OCI-LY7 (cell line): ENCODE results near the gene RAB35. TPM values are rescaled to one million over a fixed set of nuclear protein-coding genes. Genes with fewer than 3 reads are reported as not detected.

Source experiments
- BruUV-seq: library from RNA; stranded (reverse); fragments of 400-500 nt; replicated peaks from 2 replicates; lab custom pipeline; 2021; lab: Mats Ljungman, UMichigan
- CTCF ChIA-PET: fragments of 300-600 bp; sonication (Branson Sonifier 250); formaldehyde crosslinking; loops from one replicate; lab custom pipeline; 2022; ENCODE audit warnings: antibody characterized with exemption; ENCODE audit not compliant: unreplicated experiment; lab: Charles Lee
- POLR2A ChIA-PET: fragments of 300-600 bp; sonication (Branson Sonifier 250); formaldehyde crosslinking; loops from one replicate; lab custom pipeline; 2022; ENCODE audit warnings: antibody characterized with exemption; lab: Charles Lee
- DNase-seq: peaks from one replicate; pipeline ENCODE4 v3.0.0-alpha.2; 2015; ENCODE audit warnings: low spot score
- H2AFZ ChIP-seq: fragments of 200-600 bp; sonication (generic), shearing (Covaris generic); 2 replicates; pipeline ENCODE4 v1.6.1; 2014; ENCODE audit warnings: mild to moderate bottlenecking, antibody characterized with exemption, low read length, moderate library complexity
- H3K27ac ChIP-seq: fragments of 200-600 bp; sonication (generic); 2 replicates; pipeline ENCODE4 v1.5.1; 2014; ENCODE audit warnings: mixed run types, low read depth, mild to moderate bottlenecking, moderate library complexity, low read length, inconsistent platforms; ENCODE audit not compliant: poor library complexity, severe bottlenecking
- H3K36me3 ChIP-seq: fragments of 200-600 bp; sonication (generic); 2 replicates; pipeline ENCODE4 v1.6.1; 2014; ENCODE audit warnings: mild to moderate bottlenecking, antibody characterized with exemption, low read length, moderate library complexity, mixed read lengths; ENCODE audit not compliant: insufficient read depth
- H3K4me1 ChIP-seq: fragments of 200-600 bp; sonication (generic); 2 replicates; pipeline ENCODE4 v1.5.1; 2014; ENCODE audit warnings: mild to moderate bottlenecking, low read length; ENCODE audit not compliant: insufficient read depth, poor library complexity, severe bottlenecking
- H3K4me2 ChIP-seq: fragments of 200-600 bp; sonication (generic); 2 replicates; pipeline ENCODE4 v1.6.1; 2014; ENCODE audit warnings: mild to moderate bottlenecking, low read length
- H3K4me3 ChIP-seq: fragments of 200-600 bp; sonication (generic); 2 replicates; pipeline ENCODE4 v1.5.1; 2014; ENCODE audit warnings: mild to moderate bottlenecking, low read depth, low read length; ENCODE audit not compliant: poor library complexity, severe bottlenecking
- H3K79me2 ChIP-seq: fragments of 200-600 bp; sonication (generic); 2 replicates; pipeline ENCODE4 v1.6.1; 2016; ENCODE audit warnings: low read depth, mild to moderate bottlenecking, low read length, moderate library complexity, mixed read lengths; ENCODE audit not compliant: insufficient read depth
- H3K9me2 ChIP-seq: fragments of 200-600 bp; sonication (generic); 2 replicates; pipeline ENCODE4 v1.6.1; 2016; ENCODE audit warnings: mild to moderate bottlenecking, low read length, mixed read lengths; ENCODE audit not compliant: insufficient read depth
- H3K9me3 ChIP-seq: fragments of 200-600 bp; sonication (generic); 2 replicates; pipeline ENCODE4 v1.6.1; 2014; ENCODE audit warnings: mild to moderate bottlenecking, mixed run types, low read length, mixed read lengths
- H4K20me1 ChIP-seq: fragments of 200-600 bp; sonication (generic); 2 replicates; pipeline ENCODE4 v1.6.1; 2014; ENCODE audit warnings: mild to moderate bottlenecking, antibody characterized with exemption, low read length, moderate library complexity, mixed read lengths; ENCODE audit not compliant: insufficient read depth
- CTCF ChIP-seq: fragments of 200-600 bp; sonication (generic); conservative IDR thresholded peaks from 2 replicates; pipeline ENCODE4 v1.5.1; 2014; ENCODE audit warnings: mild to moderate bottlenecking, antibody characterized with exemption, low read length, moderate library complexity, mixed read lengths
- EZH2phosphoT487 ChIP-seq: fragments of 200-600 bp; sonication (generic); IDR thresholded peaks from 2 replicates; pipeline ENCODE4 v1.6.1; 2018; ENCODE audit warnings: low read depth, borderline replicate concordance, mild to moderate bottlenecking, mixed run types, antibody characterized with exemption, low read length, moderate library complexity, mixed read lengths
- intact Hi-C: fragments of 100-400 bp; cut with micrococcal nuclease; formaldehyde crosslinking; loops from one replicate; pipeline ENCODE4 v1.10.0; 2022; ENCODE audit not compliant: unreplicated experiment
- total RNA-seq, 2 experiments: library from RNA; depleted of rRNA in 1 of 2; stranded (reverse); fragments of >200 nt in 1 of 2; shearing (Covaris generic) in 1 of 2; gene quantifications; 2 replicates each; pipeline ENCODE4 v1.2.3, GENCODE V29; 2014 to 2022

Gene RAB35
- total RNA-seq, 2 experiments from 2014 or later = 42.2 to 85.9 TPM

- Histone ChIP-seq H3K4me1 (no peaks in the 10 kb centered on the region), H3K9me3 (no peaks in the 10 kb centered on the region), H3K4me3 (no peak overlapping the region), H2AFZ (no peak overlapping the region), H3K4me2 (no peak overlapping the region), H4K20me1 (no peaks in the 10 kb centered on the region), H3K27ac (no peak overlapping the region), H3K79me2 (no peaks in the 10 kb centered on the region), H3K9me2 (no peaks in the 10 kb centered on the region), H3K36me3 (peaks cover 3% of the 10 kb centered on the region; the same call in 1 of the 2 replicates)
- DNase-seq = no peak
- TF ChIP-seq CTCF (no peak), EZH2phosphoT487 (no peak)
- CTCF ChIA-PET = no interaction called here
- intact Hi-C loops = no loop called here
- POLR2A ChIA-PET = no interaction called here
- no TSS peak for BruUV-seq
Observed at GRCh38 chr12:120061575-120062214, 54.9 kb downstream of the RAB35 start.

GRCh38 chr12:120060717-120061116 lies 55.8 kb downstream of the RAB35 start:
- Histone ChIP-seq H3K9me2 (no peaks in the 10 kb centered on the region), H3K4me2 (no peak overlapping the region), H3K9me3 (no peaks in the 10 kb centered on the region), H3K4me1 (no peaks in the 10 kb centered on the region), H3K27ac (no peak overlapping the region), H4K20me1 (no peaks in the 10 kb centered on the region), H3K36me3 (peaks cover 3% of the 10 kb centered on the region; the same call in 1 of the 2 replicates), H2AFZ (no peak overlapping the region), H3K4me3 (no peak overlapping the region), H3K79me2 (no peaks in the 10 kb centered on the region)
- intact Hi-C loops = no loop called here
- ChIA-PET CTCF (no interaction called here), POLR2A (interaction anchor here (1.9 kb wide), 1 partner anchor 12 kb away, joined by 5 read pairs; no protein-coding TSS in a partner anchor)
- TF ChIP-seq CTCF (no peak), EZH2phosphoT487 (no peak)
- BruUV-seq = no TSS peak
- no peak for DNase-seq

GRCh38 chr12:120060196-120060595 lies 56.4 kb downstream of the RAB35 start:
- TF ChIP-seq EZH2phosphoT487 = no peak
- no peak for TF ChIP-seq CTCF
- POLR2A ChIA-PET = interaction anchor here (1.2 to 1.9 kb wide), 2 partner anchors 12 to 13 kb away, joined by 3 to 5 read pairs; no protein-coding TSS in a partner anchor

More at GRCh38 chr12:120060196-120060595, 56.4 kb downstream of the RAB35 start:
- H3K9me2 ChIP-seq = no peaks in the 10 kb centered on the region
- H4K20me1 ChIP-seq = no peaks in the 10 kb centered on the region
- CTCF ChIA-PET = no interaction called here
- no TSS peak for BruUV-seq
- no peaks in the 10 kb centered on the region; the same call in 1 of the 2 replicates for H3K36me3 ChIP-seq
- intact Hi-C loops = no loop called here
- H2AFZ ChIP-seq = no peak overlapping the region
- H3K4me3 ChIP-seq = no peak overlapping the region
- H3K27ac ChIP-seq = no peak overlapping the region
- H3K4me2 ChIP-seq = no peak overlapping the region
- H3K4me1 ChIP-seq = no peaks in the 10 kb centered on the region
- no peaks in the 10 kb centered on the region for H3K79me2 ChIP-seq
- no peak for DNase-seq
- no peaks in the 10 kb centered on the region for H3K9me3 ChIP-seq
